HG03139 (cell line): ENCODE data around the gene PLBD2.

Source experiments
- ATAC-seq: cut with Tn5 transposase; IDR thresholded peaks from one replicate; pipeline ENCODE4 v1.9.1; 2021; ENCODE audit not compliant: unreplicated experiment

PLBD2 gene

GRCh38 chr12:113414519-113415038 lies 56.2 kb downstream of the PLBD2 start:
- no peak for ATAC-seq

GRCh38 chr12:113416091-113416754 lies 57.8 kb downstream of the PLBD2 start:
- ATAC-seq = no peak

- ATAC-seq = no peak
Measured at GRCh38 chr12:113418213-113418879, 60.0 kb downstream of the PLBD2 start.

- no peak for ATAC-seq
Measured at GRCh38 chr12:113420996-113421595, 62.7 kb downstream of the PLBD2 start.

GRCh38 chr12:113422030-113422885 lies 63.9 kb downstream of the PLBD2 start, which contains the start of gene SDSL:
TSS of gene SDSL (plus strand) at chr12:113422380. CDS start at chr12:113427983, 5,603 bp downstream.
- peak; percentile 93 for ATAC-seq

GRCh38 chr12:113422886-113423669 lies 64.7 kb downstream of the PLBD2 start:
- no peak for ATAC-seq

- ATAC-seq = no peak
Measured at GRCh38 chr12:113424456-113424855, 66.1 kb downstream of the PLBD2 start.

GRCh38 chr12:113424915-113425823 lies 66.8 kb downstream of the PLBD2 start:
- ATAC-seq = no peak

- ATAC-seq = no peak
Measured at GRCh38 chr12:113425960-113426453, 67.6 kb downstream of the PLBD2 start.

- no peak for ATAC-seq
Measured at GRCh38 chr12:113427882-113428281, 69.5 kb downstream of the PLBD2 start.

GRCh38 chr12:113428482-113428881 lies 70.1 kb downstream of the PLBD2 start:
- no peak for ATAC-seq

GRCh38 chr12:113432986-113433385 lies 74.6 kb downstream of the PLBD2 start:
- ATAC-seq = no peak

GRCh38 chr12:113435367-113435766 lies 77.0 kb downstream of the PLBD2 start:
- ATAC-seq = no peak

- no peak for ATAC-seq
Measured at GRCh38 chr12:113436586-113436985, 78.2 kb downstream of the PLBD2 start.

- ATAC-seq = no peak
Measured at GRCh38 chr12:113436993-113437728, 78.8 kb downstream of the PLBD2 start.

- no peak for ATAC-seq
Measured at GRCh38 chr12:113437729-113438100, 79.3 kb downstream of the PLBD2 start.

GRCh38 chr12:113438523-113439300 lies 80.3 kb downstream of the PLBD2 start:
- no peak for ATAC-seq

GRCh38 chr12:113439301-113439597 lies 80.9 kb downstream of the PLBD2 start:
- no peak for ATAC-seq
